ENCODE measurements around the gene ERN2. TPM values are rescaled to one million over a fixed set of nuclear protein-coding genes. Genes with fewer than 3 reads are reported as not detected.

ERN2 gene
- total and polyA plus RNA-seq, 12 donors = 0.20 to 2.7 (median 1.3) TPM; not detected in 1

GRCh38 chr16:23673971-23674614, 38.9 kb downstream of the ERN2 start:
- Histone ChIP-seq H3K9me3 (replicated peaks in 1 of 3) (no peaks in the 10 kb centered on the region), H3K4me1 (replicated peaks in 1 of 2) (peaks cover 4 to 8% of the 10 kb centered on the region in 2 donors), H3K27me3 (no peaks in the 10 kb centered on the region), H3K4me3 (no peak overlapping the region), H3K36me3 (replicated peaks in 1 of 2) (peaks cover 0 to 18% of the 10 kb centered on the region in 2 donors), H3K27ac (no peak overlapping the region)
- no peak for TF ChIP-seq POLR2A (IDR thresholded peaks at IDR 0.05)
- TF ChIP-seq CTCF (IDR thresholded peaks at IDR 0.05) = no peak
- intact Hi-C loops (cut with DNase I) = no loop called here
- no peak for DNase-seq
- WGBS, 4 donors = 86 to 91% (median 87%) methylated on average over 8 of the region's 8 CpGs

GRCh38 chr16:23670137-23670776, 42.8 kb downstream of the ERN2 start:
- peak in 2 of 7 donors; percentile 19 to 23 for DNase-seq
- H3K9me3 ChIP-seq (replicated peaks in 1 of 3) = no peaks in the 10 kb centered on the region
- H3K27me3 ChIP-seq = no peaks in the 10 kb centered on the region
- no peak for TF ChIP-seq POLR2A (IDR thresholded peaks at IDR 0.05)
- TF ChIP-seq CTCF (IDR thresholded peaks at IDR 0.05) = no peak
- H3K4me3 ChIP-seq = no peak overlapping the region
- no peaks in the 10 kb centered on the region for H3K4me1 ChIP-seq (replicated peaks in 1 of 2)
- H3K36me3 ChIP-seq (replicated peaks in 1 of 2) = peaks cover 0 to 57% of the 10 kb centered on the region in 2 donors
- H3K27ac ChIP-seq = no peak overlapping the region
- intact Hi-C loops (cut with DNase I) = no loop called here
- 94 to 98% (median 96%) methylated on average over 4 of the region's 4 CpGs for WGBS, 4 donors

- no peaks in the 10 kb centered on the region for H3K9me3 ChIP-seq (replicated peaks in 1 of 3)
- no peak overlapping the region for H3K4me3 ChIP-seq
- no peak for DNase-seq
- peaks cover 0 to 61% of the 10 kb centered on the region in 2 donors for H3K36me3 ChIP-seq (replicated peaks in 1 of 2)
- no peak overlapping the region for H3K27ac ChIP-seq
- intact Hi-C loops (cut with DNase I) = no loop called here
- no peaks in the 10 kb centered on the region for H3K27me3 ChIP-seq
- 86 to 95% (median 92%) methylated on average over 3 to 4 of the region's 4 CpGs for WGBS, 4 donors
- no peaks in the 10 kb centered on the region for H3K4me1 ChIP-seq (replicated peaks in 1 of 2)
- TF ChIP-seq CTCF (IDR thresholded peaks at IDR 0.05) (no peak), POLR2A (IDR thresholded peaks at IDR 0.05) (no peak)
Observed at GRCh38 chr16:23668873-23669272, 44.1 kb downstream of the ERN2 start.

GRCh38 chr16:23668225-23668624, 44.8 kb downstream of the ERN2 start:
- no peak for DNase-seq
- no peaks in the 10 kb centered on the region for H3K4me1 ChIP-seq (replicated peaks in 1 of 2)
- intact Hi-C loops (cut with DNase I) = no loop called here
- no peaks in the 10 kb centered on the region for H3K27me3 ChIP-seq
- peaks cover 0 to 68% of the 10 kb centered on the region in 2 donors for H3K36me3 ChIP-seq (replicated peaks in 1 of 2)
- WGBS, 4 donors = 71 to 90% (median 87%) methylated on average over 1 of the region's 1 CpG
- TF ChIP-seq POLR2A (IDR thresholded peaks at IDR 0.05) (no peak), CTCF (IDR thresholded peaks at IDR 0.05) (no peak)
- H3K9me3 ChIP-seq (replicated peaks in 1 of 3) = no peaks in the 10 kb centered on the region
- H3K27ac ChIP-seq = no peak overlapping the region
- no peak overlapping the region for H3K4me3 ChIP-seq

Measured in adrenal gland (tissue), 12 donors.